ENCODE data around the gene HNRNPUL1. TPM values are rescaled to one million over a fixed set of nuclear protein-coding genes. Genes with fewer than 3 reads are reported as not detected.

The HNRNPUL1 gene
- total RNA-seq, 1 donor from 2014 or later, result 244 TPM

DNA sequence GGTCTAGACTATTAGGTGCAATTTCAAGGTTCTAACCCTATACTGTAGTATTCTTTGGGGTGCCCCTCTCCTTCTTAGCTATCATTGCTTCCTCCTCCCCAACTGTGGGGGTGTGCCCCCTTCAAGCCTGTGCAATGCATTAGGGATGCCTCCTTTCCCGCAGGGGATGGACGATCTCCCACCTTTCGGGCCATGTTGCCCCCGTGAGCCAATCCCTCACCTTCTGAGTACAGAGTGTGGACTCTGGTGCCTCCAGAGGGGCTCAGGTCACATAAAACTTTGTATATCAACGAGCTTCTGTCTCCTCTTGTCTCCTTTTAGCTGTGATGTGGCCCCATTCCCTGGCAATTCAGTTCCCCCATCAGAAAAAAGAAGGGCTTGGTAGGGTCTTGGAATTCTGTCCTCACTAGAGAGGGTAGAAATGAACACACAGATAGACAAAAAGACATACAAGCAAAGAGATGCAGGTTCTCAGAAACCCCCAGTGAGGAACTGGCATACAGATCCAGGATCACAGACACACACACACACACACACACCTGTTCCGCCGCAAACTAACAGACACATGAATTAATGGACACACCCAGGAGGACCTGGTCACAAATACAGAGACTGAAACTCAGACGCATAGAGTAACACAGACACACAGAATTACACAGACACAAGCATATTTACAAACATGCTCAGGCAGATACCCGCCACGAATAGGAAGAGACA lies 2.5 kb upstream of the HNRNPUL1 start:
- Mint-ChIP-seq H3K27me3 (no peaks in the 10 kb centered on the region), H3K27ac (peak overlapping the region; percentile 99), H3K4me3 (peak overlapping the region; percentile 96), H3K9me3 (peaks cover 2% of the 10 kb centered on the region), H3K4me1 (peaks cover 35% of the 10 kb centered on the region), H3K36me3 (ENCODE audit: low read depth) (peaks cover 25% of the 10 kb centered on the region)
- CTCF ChIA-PET, result interaction anchor here (1.1 to 3.9 kb wide), 6 partner anchors 47 to 336 kb away, joined by 3 to 30 read pairs (median 7); no protein-coding TSS in a partner anchor
- intact Hi-C loops (cut with micrococcal nuclease), result loop anchor here (1.0 to 10.0 kb wide), 9 partner anchors 57 to 1419 kb away; partner anchors contain the start of genes CEACAM21, DMAC2 and EGLN2
- POLR2A ChIA-PET, result interaction anchor here (0.9 to 5.5 kb wide), 9 partner anchors 36 to 691 kb away, joined by 3 to 69 read pairs (median 40); partner anchors contain the start of genes B9D2, CCDC97, RAB4B and TGFB1
- ATAC-seq (ENCODE audit: low read depth), result no peak
- no peak for DNase-seq
- TF ChIP-seq, protein P1, sequence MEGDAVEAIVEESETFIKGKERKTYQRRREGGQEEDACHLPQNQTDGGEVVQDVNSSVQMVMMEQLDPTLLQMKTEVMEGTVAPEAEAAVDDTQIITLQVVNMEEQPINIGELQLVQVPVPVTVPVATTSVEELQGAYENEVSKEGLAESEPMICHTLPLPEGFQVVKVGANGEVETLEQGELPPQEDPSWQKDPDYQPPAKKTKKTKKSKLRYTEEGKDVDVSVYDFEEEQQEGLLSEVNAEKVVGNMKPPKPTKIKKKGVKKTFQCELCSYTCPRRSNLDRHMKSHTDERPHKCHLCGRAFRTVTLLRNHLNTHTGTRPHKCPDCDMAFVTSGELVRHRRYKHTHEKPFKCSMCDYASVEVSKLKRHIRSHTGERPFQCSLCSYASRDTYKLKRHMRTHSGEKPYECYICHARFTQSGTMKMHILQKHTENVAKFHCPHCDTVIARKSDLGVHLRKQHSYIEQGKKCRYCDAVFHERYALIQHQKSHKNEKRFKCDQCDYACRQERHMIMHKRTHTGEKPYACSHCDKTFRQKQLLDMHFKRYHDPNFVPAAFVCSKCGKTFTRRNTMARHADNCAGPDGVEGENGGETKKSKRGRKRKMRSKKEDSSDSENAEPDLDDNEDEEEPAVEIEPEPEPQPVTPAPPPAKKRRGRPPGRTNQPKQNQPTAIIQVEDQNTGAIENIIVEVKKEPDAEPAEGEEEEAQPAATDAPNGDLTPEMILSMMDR (IDR thresholded peaks at IDR 0.05), result no peak

DNA sequence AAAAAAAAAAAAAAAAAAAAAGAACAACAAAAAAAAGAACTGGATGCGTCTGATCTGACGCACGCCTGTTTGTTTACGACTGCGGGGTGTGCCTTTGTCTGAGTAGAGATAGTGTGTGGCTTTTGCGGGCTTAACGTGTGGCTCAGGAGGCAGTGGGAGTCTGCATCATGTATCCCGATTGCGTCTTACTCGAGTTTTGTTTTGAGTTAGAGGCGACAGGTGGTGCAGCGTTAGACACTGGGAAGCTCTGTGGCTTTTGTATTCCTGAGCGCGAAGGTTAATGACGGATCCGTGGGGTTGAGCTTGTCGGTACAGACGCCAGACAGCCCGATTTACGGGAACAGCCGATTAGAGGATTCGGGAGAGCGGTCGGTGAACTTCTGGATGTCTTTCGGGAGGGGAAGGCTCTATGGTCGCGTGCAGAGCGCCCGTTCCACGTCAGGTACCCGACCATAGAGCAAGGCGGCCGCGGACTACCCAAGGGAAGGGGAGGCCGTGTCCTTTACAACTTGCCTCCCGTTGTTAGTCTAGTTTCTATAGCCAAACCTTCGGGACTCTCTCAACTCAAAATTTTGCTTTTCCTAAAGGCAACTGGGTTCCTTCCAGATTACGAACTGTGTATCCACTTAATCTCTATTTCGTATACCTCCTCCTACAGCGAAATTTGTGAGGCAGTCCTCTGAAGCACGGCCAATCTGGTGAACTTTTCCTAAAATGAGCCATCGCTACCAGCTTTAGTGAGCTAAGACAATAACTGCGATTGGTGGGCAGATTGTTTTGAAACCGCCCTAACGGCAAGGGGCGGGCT lies 926 bp upstream of the HNRNPUL1 start:
- intact Hi-C loops (cut with micrococcal nuclease), result loop anchor here (1.0 to 10.0 kb wide), 10 partner anchors 64 to 1421 kb away; partner anchors contain the start of genes CEACAM21, COQ8B, DMAC2 and EGLN2
- Mint-ChIP-seq H3K9me3 (peaks cover 2% of the 10 kb centered on the region), H3K27ac (peak overlapping the region; percentile 99), H3K4me1 (peaks cover 48% of the 10 kb centered on the region), H3K27me3 (no peaks in the 10 kb centered on the region), H3K36me3 (ENCODE audit: low read depth) (peaks cover 37% of the 10 kb centered on the region), H3K4me3 (peak overlapping the region; percentile 96)
- DNase-seq, result peak; percentile 62
- TF ChIP-seq, protein P1 (IDR thresholded peaks at IDR 0.05), result no peak
- POLR2A ChIA-PET, result interaction anchor here (0.6 to 5.5 kb wide), 43 partner anchors 9 to 1818 kb away, joined by 3 to 69 read pairs (median 5); partner anchors contain the start of genes ACTMAP, B9D2, C19orf47 and CCDC97
- ATAC-seq (ENCODE audit: low read depth), result peak; percentile 17
- CTCF ChIA-PET, result interaction anchor here (0.8 to 3.9 kb wide), 8 partner anchors 35 to 334 kb away, joined by 3 to 30 read pairs (median 5); partner anchors contain the start of gene B9D2

DNA sequence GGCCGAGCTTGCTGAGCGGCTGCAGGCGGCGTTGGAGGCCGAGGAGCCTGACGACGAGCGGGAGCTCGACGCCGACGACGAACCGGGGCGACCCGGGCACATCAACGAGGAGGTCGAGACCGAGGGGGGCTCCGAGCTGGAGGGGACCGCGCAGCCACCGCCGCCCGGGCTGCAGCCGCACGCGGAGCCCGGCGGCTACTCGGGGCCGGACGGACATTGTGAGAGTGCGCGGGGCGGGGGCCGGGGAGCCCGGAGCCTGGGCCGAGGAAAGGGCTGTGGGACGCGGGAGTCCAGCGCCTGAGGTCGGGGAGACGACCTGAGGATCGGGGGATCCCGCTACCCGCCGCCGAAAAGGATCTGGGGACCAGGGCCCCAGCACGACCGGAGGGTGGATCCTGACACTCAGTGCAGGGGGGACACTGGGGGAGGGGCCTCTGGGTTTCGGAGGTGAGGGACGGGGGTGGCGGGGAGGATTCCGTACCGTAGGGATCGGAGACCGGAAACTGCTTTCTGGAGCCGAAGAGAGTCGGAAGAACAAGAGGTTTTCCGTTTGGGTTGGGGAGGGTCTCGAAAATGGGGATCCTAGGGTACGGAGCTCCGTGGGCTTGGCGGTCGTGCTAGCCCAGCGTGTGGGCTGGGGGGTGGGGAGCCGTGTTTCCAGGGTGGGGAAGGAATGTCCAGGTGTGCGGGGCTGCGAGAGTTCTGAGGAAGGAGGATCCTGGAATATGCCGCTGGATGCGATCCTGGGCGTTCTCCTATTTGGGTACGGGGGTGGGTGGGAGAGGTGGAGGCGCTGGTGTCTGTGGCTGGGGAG lies 616 bp downstream of the HNRNPUL1 start:
- Mint-ChIP-seq H3K27ac (peak overlapping the region; percentile 99), H3K27me3 (no peaks in the 10 kb centered on the region), H3K9me3 (no peaks in the 10 kb centered on the region), H3K4me1 (peaks cover 48% of the 10 kb centered on the region), H3K36me3 (ENCODE audit: low read depth) (peaks cover 49% of the 10 kb centered on the region), H3K4me3 (peak overlapping the region; percentile 96)
- CTCF ChIA-PET, result interaction anchor here (1.0 to 3.9 kb wide), 5 partner anchors 43 to 602 kb away, joined by 3 to 30 read pairs (median 5); partner anchors contain the start of gene B9D2
- intact Hi-C loops (cut with micrococcal nuclease), result loop anchor here (1.0 to 10.0 kb wide), 6 partner anchors 33 to 1422 kb away; partner anchors contain the start of genes B9D2, BCKDHA, CEACAM21 and EXOSC5
- DNase-seq (no peak), ATAC-seq (ENCODE audit: low read depth) (no peak)
- POLR2A ChIA-PET, result interaction anchor here (0.6 to 5.5 kb wide), 20 partner anchors 8 to 1199 kb away, joined by 3 to 69 read pairs (median 10); partner anchors contain the start of genes B9D2, CCDC97, COQ8B and DMAC2
- TF ChIP-seq, protein P1 (IDR thresholded peaks at IDR 0.05), result no peak

DNA sequence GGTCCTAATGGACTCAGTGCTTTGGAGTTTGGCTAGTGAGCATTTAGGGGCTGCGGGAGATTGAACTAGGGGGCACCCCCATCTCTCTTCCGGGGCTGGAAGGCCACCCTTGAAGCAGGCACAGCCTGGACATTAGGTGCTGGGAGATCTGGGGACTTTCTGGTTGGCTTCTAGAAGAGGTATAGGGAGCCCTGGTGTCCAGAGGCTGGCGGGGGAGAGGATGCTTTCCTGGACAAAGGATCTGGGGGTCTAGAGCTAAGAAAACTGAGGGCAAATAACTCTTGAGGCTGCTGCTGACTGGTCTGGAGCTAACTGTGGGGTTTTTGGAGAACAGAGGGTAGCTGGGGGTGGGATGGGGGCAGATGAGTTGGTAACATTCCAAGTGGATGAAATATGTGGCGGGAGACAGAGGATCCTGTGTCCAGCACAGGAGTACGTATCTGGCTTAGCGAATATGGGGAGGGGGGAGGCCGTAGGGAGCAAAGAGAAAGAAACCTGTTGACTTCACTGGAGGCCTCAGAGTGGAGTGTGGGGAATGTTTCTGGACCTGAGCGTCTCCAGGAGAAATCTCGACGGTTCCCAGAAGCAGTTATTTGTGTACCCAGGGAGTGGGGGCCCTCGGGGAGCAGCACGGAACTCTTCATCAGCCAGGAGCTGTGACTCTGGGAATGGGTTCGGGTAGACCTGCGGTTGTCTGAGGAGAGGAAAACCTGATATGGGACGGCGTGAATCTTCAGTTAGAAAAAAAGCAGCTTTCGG lies 1.4 kb downstream of the HNRNPUL1 start:
- Mint-ChIP-seq H3K27me3 (no peaks in the 10 kb centered on the region), H3K27ac (peak overlapping the region; percentile 93), H3K4me1 (peaks cover 48% of the 10 kb centered on the region), H3K4me3 (peak overlapping the region; percentile 96), H3K9me3 (no peaks in the 10 kb centered on the region), H3K36me3 (ENCODE audit: low read depth) (peaks cover 54% of the 10 kb centered on the region)
- DNase-seq (no peak), ATAC-seq (ENCODE audit: low read depth) (no peak)
- ChIA-PET POLR2A (interaction anchor here (3.6 to 5.5 kb wide), 5 partner anchors 32 to 99 kb away, joined by 39 to 69 read pairs (median 43); partner anchors contain the start of genes B9D2, CCDC97 and TGFB1), CTCF (interaction anchor here (1.3 kb wide), 1 partner anchor 61 kb away, joined by 3 read pairs; no protein-coding TSS in a partner anchor)
- intact Hi-C loops (cut with micrococcal nuclease), result loop anchor here (10.0 kb wide), 1 partner anchor 309 kb away; the partner anchor contains the start of gene CEACAM21
- TF ChIP-seq, protein P1 (IDR thresholded peaks at IDR 0.05), result no peak

Measured in activated B cell treated with CpG ODN at 0.5 μM for 24 hours (primary cell).